Smooth muscle cell of the pulmonary artery (primary cell): ENCODE results near the gene ZNF687. TPM values are rescaled to one million over a fixed set of nuclear protein-coding genes. Genes with fewer than 3 reads are reported as not detected.

Source experiments
- total RNA-seq: library from RNA; depleted of rRNA; stranded (reverse); fragments of >200 nt; gene quantifications from 2 replicates; pipeline ENCODE4 v1.2.3, GENCODE V29; 2014

The ZNF687 gene, protein sequence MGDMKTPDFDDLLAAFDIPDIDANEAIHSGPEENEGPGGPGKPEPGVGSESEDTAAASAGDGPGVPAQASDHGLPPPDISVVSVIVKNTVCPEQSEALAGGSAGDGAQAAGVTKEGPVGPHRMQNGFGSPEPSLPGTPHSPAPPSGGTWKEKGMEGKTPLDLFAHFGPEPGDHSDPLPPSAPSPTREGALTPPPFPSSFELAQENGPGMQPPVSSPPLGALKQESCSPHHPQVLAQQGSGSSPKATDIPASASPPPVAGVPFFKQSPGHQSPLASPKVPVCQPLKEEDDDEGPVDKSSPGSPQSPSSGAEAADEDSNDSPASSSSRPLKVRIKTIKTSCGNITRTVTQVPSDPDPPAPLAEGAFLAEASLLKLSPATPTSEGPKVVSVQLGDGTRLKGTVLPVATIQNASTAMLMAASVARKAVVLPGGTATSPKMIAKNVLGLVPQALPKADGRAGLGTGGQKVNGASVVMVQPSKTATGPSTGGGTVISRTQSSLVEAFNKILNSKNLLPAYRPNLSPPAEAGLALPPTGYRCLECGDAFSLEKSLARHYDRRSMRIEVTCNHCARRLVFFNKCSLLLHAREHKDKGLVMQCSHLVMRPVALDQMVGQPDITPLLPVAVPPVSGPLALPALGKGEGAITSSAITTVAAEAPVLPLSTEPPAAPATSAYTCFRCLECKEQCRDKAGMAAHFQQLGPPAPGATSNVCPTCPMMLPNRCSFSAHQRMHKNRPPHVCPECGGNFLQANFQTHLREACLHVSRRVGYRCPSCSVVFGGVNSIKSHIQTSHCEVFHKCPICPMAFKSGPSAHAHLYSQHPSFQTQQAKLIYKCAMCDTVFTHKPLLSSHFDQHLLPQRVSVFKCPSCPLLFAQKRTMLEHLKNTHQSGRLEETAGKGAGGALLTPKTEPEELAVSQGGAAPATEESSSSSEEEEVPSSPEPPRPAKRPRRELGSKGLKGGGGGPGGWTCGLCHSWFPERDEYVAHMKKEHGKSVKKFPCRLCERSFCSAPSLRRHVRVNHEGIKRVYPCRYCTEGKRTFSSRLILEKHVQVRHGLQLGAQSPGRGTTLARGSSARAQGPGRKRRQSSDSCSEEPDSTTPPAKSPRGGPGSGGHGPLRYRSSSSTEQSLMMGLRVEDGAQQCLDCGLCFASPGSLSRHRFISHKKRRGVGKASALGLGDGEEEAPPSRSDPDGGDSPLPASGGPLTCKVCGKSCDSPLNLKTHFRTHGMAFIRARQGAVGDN
- total RNA-seq = 11.2 and 12.5 TPM in 2 replicates

DNA sequence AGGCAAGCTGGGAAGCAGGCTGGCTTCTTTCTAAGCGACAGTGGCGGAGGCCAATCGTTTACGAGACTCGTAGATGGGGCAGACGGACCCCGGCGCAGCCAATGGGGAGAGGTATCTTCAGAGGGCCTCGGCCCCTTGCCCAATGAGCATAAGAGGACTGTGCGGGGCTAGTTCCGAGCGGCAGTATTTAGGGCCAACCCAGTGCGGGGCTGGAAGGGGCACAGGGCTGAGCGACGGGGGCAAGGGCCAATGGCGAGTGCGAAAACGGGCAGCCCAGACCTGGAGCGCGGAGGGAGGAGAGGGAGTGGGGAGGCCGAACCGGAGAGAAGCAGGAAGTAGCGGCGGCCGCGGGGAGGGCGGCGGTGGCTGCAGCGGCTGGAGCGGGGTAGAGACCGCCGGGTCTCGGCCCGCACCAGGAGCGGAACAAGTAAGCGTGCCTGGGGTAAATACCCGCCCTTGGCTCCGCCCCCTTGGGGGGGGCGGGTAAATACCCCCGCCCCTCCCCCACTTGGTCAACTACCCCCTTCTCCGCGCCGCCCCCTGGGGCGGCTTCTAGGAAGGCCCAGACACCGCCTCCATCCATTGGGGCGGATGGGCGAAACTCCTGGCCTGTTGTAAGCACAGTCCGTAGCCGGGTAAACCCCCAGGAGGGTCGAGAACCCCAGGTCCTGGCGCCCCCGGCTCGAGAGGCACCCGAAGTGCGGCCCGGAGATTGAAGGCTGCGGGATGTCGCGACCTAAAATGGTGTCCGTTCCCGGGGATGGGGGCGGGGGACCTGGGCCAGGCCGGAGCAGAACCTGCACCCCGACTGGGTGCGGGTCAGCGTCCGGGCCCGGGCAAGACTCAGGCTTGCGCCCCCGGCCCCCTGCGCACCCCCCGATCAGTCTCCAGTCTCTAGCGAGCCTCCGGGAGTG lies at the start of gene ZNF687:
Gene ZNF687 (plus strand): TSS at position 331 of the 914 bp plus-strand sequence. CDS start 3,993 bp downstream, outside the sequence.

DNA sequence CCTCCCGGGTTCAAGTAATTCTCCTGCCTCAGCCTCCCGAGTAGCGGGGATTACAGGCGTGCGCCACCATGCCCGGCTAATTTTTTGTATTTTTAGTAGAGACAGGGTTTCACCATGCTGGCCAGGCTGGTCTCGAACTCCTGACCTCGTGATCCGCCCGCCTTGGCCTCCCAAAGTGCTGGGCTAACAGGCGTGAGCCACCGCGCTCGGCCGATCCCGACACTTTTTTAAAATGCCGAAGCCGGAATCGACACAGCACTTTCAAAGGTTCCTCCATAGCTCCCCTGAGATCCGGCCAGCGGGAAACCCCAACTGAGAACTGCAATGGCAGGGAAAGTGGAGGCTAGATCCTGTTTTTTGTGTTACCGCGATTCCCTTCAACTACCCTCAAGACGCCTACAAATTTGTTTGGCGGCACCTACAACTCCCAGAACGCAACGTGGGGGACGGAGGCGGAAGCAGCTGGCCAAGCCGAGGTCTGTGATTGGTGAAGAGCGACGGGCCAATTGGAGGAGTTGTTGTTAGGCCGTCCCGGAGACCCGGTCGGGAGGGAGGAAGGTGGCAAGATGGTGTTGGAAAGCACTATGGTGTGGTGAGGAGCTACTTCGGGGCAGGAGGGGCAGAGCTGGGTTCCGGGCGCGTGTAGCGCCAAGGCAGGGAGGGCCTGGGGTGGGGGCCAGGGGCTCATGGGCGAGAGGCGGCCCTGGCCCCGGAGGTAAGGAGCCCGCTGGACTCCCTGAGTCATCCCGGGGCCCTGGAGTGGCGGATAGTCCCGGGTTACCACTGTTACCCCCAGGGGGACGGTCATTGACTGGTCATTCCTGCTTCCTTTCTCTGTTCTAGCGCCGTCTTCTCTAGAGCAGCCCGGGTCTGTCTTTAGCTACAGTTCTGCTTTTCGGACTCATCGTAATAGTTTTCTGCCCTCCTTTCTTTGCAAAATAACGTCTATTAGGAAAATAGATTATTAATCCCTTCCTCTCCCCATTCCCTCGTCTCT lies 27.6 kb upstream of the ZNF687 start, which contains the start of gene PSMD4:
Gene PSMD4 (plus strand): TSS at position 518 of the 997 bp plus-strand sequence. CDS start 49 bp downstream, at position 567.

DNA sequence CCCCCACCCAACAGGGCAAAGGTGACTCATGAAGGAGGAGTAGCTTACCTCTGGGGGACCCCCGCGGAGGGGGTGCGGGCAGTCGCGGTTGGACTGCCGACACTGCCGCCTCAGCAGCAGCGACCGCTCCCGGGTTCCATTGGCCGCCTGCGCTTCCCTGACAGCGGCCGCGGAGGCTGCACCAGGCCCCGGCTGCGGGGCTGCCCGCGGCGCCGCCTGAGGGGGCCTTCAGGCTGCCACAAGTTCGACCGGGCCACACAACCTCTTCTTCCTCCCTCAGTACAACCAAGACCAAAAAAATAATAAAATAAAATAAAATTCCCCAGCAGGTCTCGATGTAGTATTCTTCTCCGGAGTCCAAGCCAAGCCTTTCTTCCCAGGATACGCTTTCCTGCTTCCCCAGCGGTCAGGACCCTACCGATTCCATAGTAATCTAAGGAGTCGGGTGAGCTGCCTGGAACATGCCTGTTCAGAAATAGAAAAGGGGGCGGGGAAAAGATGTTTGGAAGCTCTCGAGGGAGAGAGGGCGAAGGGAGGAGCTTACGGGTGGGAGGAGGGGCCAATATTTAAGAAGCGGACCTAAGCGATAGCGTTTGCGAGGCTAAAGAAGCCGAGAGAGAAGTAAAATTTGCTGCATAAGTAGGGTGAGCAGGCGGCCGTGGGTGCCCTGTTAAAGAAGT lies 45.3 kb downstream of the ZNF687 start, which contains the start of gene PI4KB:
Gene PI4KB (minus strand): TSS at position 194 of the 680 bp plus-strand sequence. CDS start 10,935 bp downstream, outside the sequence.

Other genes with a start within 250 kb of the ZNF687 start
- 0.26 TPM in 2 replicates for gene BNIPL, start 245.7 kb upstream of the ZNF687 start, total RNA-seq
- 2.5 and 2.7 TPM in 2 replicates for gene C1orf56, start 234.5 kb upstream of the ZNF687 start, total RNA-seq
- gene CDC42SE1, start 222.7 kb upstream of the ZNF687 start, total RNA-seq = 39.7 and 50.0 TPM in 2 replicates
- 4.5 and 8.2 TPM in 2 replicates for gene MLLT11, start 221.9 kb upstream of the ZNF687 start, total RNA-seq
- 19.0 and 26.9 TPM in 2 replicates for gene GABPB2, start 211.5 kb upstream of the ZNF687 start, total RNA-seq
- 2.0 and 2.2 TPM in 2 replicates for gene SEMA6C, start 135.7 kb upstream of the ZNF687 start, total RNA-seq
- not detected in 2 replicates for gene TNFAIP8L2, start 125.7 kb upstream of the ZNF687 start, total RNA-seq
- gene LYSMD1, start 116.4 kb upstream of the ZNF687 start, total RNA-seq = 6.6 and 6.7 TPM in 2 replicates
- gene SCNM1, start 116.2 kb upstream of the ZNF687 start, total RNA-seq = 25.0 and 27.6 TPM in 2 replicates
- gene TMOD4, start 106.3 kb upstream of the ZNF687 start, total RNA-seq = not detected in 2 replicates
- gene VPS72, start 92.1 kb upstream of the ZNF687 start, total RNA-seq = 27.1 and 27.8 TPM in 2 replicates
- gene PIP5K1A, start 83.7 kb upstream of the ZNF687 start, total RNA-seq = 66.9 and 68.2 TPM in 2 replicates
- gene PSMD4, start 27.6 kb upstream of the ZNF687 start, total RNA-seq = 164 and 174 TPM in 2 replicates
- gene PI4KB, start 45.1 kb downstream of the ZNF687 start, total RNA-seq = 49.5 and 56.3 TPM in 2 replicates
- gene RFX5, start 65.0 kb downstream of the ZNF687 start, total RNA-seq = 29.0 and 31.7 TPM in 2 replicates
- 27.1 and 59.5 TPM in 2 replicates for gene SELENBP1, start 90.4 kb downstream of the ZNF687 start, total RNA-seq
- 233 and 243 TPM in 2 replicates for gene PSMB4, start 117.3 kb downstream of the ZNF687 start, total RNA-seq
- 27.8 and 37.4 TPM in 2 replicates for gene POGZ, start 177.2 kb downstream of the ZNF687 start, total RNA-seq
- 0.13 TPM in 1 of 2 replicates, not detected in the other for gene CGN, start 229.1 kb downstream of the ZNF687 start, total RNA-seq